Vagina (tissue), 2 donors: ENCODE measurements around the gene GAB2.

Source experiments
- POLR2A ChIP-seq, 2 donors: fragments of 450-650 bp; IDR thresholded peaks; one replicate each; pipeline ENCODE4 v1.6.1; 2017; ENCODE audit warnings: antibody characterized with exemption in 2 of 2, mild to moderate bottlenecking in 2 of 2, moderate library complexity in 2 of 2
- POLR2AphosphoS5 ChIP-seq, 2 donors: sonication (generic); formaldehyde crosslinking; IDR thresholded peaks; one replicate each; pipeline ENCODE4 v1.9.0; 2017; ENCODE audit warnings: antibody characterized with exemption in 2 of 2, mild to moderate bottlenecking in 2 of 2, low read depth in 1 of 2; ENCODE audit not compliant: insufficient read depth in 1 of 2
- TF ChIP-seq, protein P1 (sequence below), 3 experiments: fragments of 450-650 bp in 2 of 3; fragments of 200-600 bp in 1 of 3; sonication (generic) in 1 of 3; IDR thresholded peaks; one replicate each; pipeline ENCODE4 v1.5.1; 2017 to 2019; ENCODE audit warnings: antibody characterized with exemption in 3 of 3, mild to moderate bottlenecking in 2 of 3, moderate library complexity in 2 of 3

- TF ChIP-seq, protein P1, sequence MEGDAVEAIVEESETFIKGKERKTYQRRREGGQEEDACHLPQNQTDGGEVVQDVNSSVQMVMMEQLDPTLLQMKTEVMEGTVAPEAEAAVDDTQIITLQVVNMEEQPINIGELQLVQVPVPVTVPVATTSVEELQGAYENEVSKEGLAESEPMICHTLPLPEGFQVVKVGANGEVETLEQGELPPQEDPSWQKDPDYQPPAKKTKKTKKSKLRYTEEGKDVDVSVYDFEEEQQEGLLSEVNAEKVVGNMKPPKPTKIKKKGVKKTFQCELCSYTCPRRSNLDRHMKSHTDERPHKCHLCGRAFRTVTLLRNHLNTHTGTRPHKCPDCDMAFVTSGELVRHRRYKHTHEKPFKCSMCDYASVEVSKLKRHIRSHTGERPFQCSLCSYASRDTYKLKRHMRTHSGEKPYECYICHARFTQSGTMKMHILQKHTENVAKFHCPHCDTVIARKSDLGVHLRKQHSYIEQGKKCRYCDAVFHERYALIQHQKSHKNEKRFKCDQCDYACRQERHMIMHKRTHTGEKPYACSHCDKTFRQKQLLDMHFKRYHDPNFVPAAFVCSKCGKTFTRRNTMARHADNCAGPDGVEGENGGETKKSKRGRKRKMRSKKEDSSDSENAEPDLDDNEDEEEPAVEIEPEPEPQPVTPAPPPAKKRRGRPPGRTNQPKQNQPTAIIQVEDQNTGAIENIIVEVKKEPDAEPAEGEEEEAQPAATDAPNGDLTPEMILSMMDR (IDR thresholded peaks at IDR 0.05), result no peak
- TF ChIP-seq POLR2A (IDR thresholded peaks at IDR 0.05) (no peak), POLR2AphosphoS5 (IDR thresholded peaks at IDR 0.05; ENCODE audit: insufficient read depth in 1 of 2, low read depth in 1 of 2) (no peak)
Measured at GRCh38 chr11:78190374-78190773, 227.2 kb downstream of the GAB2 start.
